A549 treated with dexamethasone at 1 μM for 4 hours (cell line): ENCODE data around the gene LITAF. TPM values are rescaled to one million over a fixed set of nuclear protein-coding genes. Genes with fewer than 3 reads are reported as not detected.

Source experiments
- total RNA-seq: library from RNA; stranded (reverse); fragments of 200-300 nt; extraction: Qiagen RNA extraction; gene quantifications from 5 replicates; pipeline ENCODE4 v1.2.3, GENCODE V29; 2022

LITAF gene
- total RNA-seq: 174 to 215 TPM (median 202 TPM) in 5 replicates

GRCh38 chr16:11586856-11587642 lies at the start of gene LITAF:
Gene LITAF (minus strand): TSS chr16:11586919. CDS start chr16:11556730, 30,189 bp downstream.

Other genes with a start within 250 kb of the LITAF start
- gene RMI2, start 241.5 kb downstream of the LITAF start, total RNA-seq: 25.2 to 32.3 TPM (median 30.3 TPM) in 5 replicates
- gene SNN, start 81.5 kb upstream of the LITAF start, total RNA-seq: 21.7 to 26.6 TPM (median 24.3 TPM) in 5 replicates
- 38.7 to 50.9 TPM (median 45.8 TPM) in 5 replicates for gene TXNDC11, start 155.9 kb upstream of the LITAF start, total RNA-seq
- gene ZC3H7A, start 210.3 kb upstream of the LITAF start, total RNA-seq: 29.0 to 35.8 TPM (median 29.5 TPM) in 5 replicates